Measurements from ENCODE around the gene PKDCC. TPM values are rescaled to one million over a fixed set of nuclear protein-coding genes. Genes with fewer than 3 reads are reported as not detected.

PKDCC gene
- total RNA-seq, 1 donor from 2014 or later = not detected

DNA sequence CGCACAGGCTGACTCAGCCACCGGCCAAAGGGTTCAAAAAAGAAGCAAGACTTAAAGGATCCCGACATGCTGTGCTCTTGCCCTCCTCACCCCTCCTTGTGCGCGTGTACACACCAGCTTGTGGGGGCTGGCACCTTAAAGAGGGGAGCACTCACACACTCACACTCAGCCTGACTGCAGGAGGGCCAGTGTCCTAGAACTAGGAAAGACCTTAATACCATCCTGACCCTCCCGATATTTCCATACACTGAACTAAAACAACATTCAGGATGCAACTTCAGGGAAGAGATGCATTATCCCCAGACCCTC is 5.6 kb downstream of the PKDCC start:
- Mint-ChIP-seq H3K36me3 (ENCODE audit: low read depth) (no peaks in the 10 kb centered on the region), H3K27me3 (peaks cover 29% of the 10 kb centered on the region), H3K9me3 (no peaks in the 10 kb centered on the region), H3K4me3 (no peak overlapping the region), H3K4me1 (peaks cover 2% of the 10 kb centered on the region), H3K27ac (no peak overlapping the region)
- POLR2A ChIA-PET = no interaction called here
- CTCF ChIA-PET = no interaction called here
- no peak for DNase-seq
- TF ChIP-seq, protein P1, sequence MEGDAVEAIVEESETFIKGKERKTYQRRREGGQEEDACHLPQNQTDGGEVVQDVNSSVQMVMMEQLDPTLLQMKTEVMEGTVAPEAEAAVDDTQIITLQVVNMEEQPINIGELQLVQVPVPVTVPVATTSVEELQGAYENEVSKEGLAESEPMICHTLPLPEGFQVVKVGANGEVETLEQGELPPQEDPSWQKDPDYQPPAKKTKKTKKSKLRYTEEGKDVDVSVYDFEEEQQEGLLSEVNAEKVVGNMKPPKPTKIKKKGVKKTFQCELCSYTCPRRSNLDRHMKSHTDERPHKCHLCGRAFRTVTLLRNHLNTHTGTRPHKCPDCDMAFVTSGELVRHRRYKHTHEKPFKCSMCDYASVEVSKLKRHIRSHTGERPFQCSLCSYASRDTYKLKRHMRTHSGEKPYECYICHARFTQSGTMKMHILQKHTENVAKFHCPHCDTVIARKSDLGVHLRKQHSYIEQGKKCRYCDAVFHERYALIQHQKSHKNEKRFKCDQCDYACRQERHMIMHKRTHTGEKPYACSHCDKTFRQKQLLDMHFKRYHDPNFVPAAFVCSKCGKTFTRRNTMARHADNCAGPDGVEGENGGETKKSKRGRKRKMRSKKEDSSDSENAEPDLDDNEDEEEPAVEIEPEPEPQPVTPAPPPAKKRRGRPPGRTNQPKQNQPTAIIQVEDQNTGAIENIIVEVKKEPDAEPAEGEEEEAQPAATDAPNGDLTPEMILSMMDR (IDR thresholded peaks at IDR 0.05) = no peak
- no peak for ATAC-seq (ENCODE audit: low read depth)
- intact Hi-C loops (cut with micrococcal nuclease) = no loop called here

DNA sequence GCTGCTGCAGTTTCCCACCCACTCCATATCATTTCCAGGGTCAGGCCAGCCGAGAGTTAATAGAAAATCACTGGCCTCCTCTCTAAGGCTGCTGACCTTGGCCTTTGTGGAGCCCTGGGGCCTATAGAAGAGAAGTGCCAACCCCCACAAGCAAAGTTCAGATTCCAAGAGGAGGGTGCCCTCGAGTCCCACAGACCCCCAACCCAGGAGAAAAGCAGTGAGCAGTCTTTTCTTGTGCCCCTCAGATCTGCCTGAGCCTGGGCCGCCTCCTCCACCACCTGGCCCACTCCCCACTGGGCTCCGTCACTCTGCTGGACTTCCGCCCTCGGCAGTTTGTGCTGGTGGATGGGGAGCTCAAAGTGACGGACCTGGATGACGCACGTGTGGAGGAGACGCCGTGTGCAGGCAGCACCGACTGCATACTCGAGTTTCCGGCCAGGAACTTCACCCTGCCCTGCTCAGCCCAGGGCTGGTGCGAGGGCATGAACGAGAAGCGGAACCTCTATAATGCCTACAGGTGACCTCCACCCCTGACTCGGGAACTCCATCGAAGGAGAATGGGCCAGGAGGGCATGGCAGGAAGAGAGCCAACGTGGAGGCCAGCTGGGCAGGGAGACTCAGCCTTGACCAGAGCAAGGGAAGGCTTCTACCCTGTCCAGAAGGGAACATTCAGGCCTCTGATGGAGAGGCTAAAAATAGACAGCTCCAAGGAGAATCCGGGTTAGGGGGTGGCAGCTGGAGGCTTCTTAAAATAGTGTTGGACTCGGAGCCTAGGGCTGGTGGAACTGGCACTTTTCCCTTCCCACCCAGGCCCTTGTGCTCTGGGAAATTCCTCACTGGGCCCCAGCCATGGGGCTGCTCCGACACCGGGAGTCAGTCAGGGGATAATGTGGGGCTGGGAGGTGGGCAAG is 6.2 kb downstream of the PKDCC start:
- no peak overlapping the region for H3K4me3 Mint-ChIP-seq
- CTCF ChIA-PET = no interaction called here
- H3K27ac Mint-ChIP-seq = no peak overlapping the region
- no peak for ATAC-seq (ENCODE audit: low read depth)
- no peaks in the 10 kb centered on the region for H3K9me3 Mint-ChIP-seq
- H3K36me3 Mint-ChIP-seq (ENCODE audit: low read depth) = no peaks in the 10 kb centered on the region
- intact Hi-C loops (cut with micrococcal nuclease) = no loop called here
- no peaks in the 10 kb centered on the region for H3K4me1 Mint-ChIP-seq
- H3K27me3 Mint-ChIP-seq = peaks cover 24% of the 10 kb centered on the region
- POLR2A ChIA-PET = no interaction called here
- no peak for DNase-seq
- TF ChIP-seq, protein P1 (IDR thresholded peaks at IDR 0.05) = no peak

DNA sequence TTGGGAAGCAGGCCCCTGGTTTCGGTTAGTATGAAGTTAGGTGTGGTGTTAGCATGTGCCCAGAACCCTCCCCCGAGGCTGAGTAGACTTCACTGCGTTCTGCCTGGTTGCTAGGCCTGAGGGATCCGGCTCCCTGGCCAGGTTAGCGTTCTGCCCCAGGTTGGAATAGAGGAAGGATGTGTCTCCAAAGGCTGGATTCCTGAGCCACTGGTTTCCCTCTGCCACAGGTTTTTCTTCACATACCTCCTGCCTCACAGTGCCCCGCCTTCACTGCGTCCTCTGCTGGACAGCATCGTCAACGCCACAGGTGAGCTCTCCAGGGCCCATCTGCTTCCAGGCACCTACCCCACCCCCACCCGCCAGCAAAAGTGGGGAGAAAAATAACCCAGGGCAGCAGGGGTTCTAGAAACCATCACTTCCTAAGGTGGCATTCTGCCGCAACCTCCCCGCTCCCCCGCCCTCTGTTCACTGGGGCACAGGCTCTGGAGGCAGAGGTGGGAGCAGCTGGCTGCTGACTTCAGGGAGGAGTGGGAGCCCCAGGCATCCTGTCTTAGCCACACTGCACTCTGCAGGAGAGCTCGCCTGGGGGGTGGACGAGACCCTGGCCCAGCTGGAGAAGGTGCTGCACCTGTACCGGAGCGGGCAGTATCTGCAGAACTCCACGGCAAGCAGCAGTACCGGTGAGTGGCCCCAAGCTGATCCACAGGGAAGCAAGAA is 7.1 kb downstream of the PKDCC start:
- intact Hi-C loops (cut with micrococcal nuclease) = no loop called here
- TF ChIP-seq, protein P1 (IDR thresholded peaks at IDR 0.05) = no peak
- Mint-ChIP-seq H3K36me3 (ENCODE audit: low read depth) (no peaks in the 10 kb centered on the region), H3K27me3 (peaks cover 19% of the 10 kb centered on the region), H3K4me3 (no peak overlapping the region), H3K4me1 (no peaks in the 10 kb centered on the region), H3K9me3 (no peaks in the 10 kb centered on the region), H3K27ac (no peak overlapping the region)
- DNase-seq = no peak
- ChIA-PET POLR2A (no interaction called here), CTCF (no interaction called here)
- ATAC-seq (ENCODE audit: low read depth) = no peak

DNA sequence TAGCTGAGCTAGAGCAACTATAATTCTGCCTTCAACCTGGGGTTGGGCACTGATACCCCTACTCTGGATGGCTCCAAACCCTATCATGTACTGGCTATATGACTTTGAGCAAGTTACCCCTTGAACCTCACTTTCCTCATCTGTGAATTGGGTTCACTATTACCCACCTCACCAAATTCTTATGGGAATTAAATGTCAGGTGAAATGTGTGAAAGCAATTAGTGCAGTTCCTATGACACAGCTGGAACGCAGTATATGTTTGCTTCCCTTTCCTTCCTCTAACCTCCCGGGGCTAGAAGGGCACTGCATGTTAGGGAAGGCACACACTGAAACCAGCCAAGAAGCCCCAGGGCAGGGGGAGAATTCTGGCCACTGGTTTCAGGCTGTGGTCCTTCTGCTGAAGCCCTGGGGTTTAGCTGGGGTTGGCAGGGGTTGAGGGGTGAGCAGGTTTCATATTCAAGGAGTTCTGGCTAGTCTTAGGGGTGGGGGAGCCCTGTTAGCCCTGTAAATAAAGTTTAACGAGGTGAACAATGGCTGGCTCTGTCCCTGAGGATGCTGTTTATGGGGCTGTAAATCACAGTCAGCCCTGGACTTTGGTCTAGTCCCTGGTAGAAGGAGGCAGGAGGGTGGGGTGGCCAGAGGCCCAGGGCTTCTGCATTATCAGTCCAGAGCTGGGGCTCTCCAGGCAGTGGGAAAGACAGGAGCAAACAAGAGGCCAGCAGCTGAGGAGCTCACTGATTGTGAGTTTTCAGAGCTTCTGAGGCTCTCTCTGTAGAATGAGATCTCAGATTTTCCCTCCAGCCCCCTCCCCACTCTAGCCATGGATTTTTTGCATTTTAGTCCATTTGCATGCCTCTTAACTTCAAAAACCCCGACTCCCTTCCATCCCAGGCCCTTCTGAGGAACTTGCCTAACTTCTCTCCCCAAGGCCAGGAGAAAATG is 8.0 kb downstream of the PKDCC start:
- Mint-ChIP-seq H3K27ac (no peak overlapping the region), H3K36me3 (ENCODE audit: low read depth) (no peaks in the 10 kb centered on the region), H3K4me1 (no peaks in the 10 kb centered on the region), H3K27me3 (peaks cover 19% of the 10 kb centered on the region), H3K4me3 (no peak overlapping the region), H3K9me3 (no peaks in the 10 kb centered on the region)
- CTCF ChIA-PET = no interaction called here
- TF ChIP-seq, protein P1 (IDR thresholded peaks at IDR 0.05) = no peak
- intact Hi-C loops (cut with micrococcal nuclease) = no loop called here
- DNase-seq (no peak), ATAC-seq (ENCODE audit: low read depth) (no peak)
- POLR2A ChIA-PET = no interaction called here

All from activated B cell treated with CpG ODN at 0.5 μM for 24 hours (primary cell).